Stomach (tissue), 4 donors: ENCODE data around the gene TDRD7.
A peak's percentile ranks its signal among the peaks of the same experiment; 100 is the strongest.

Source experiments
- EP300 ChIP-seq: sonication (generic); formaldehyde crosslinking; IDR thresholded peaks from one replicate; pipeline ENCODE4 v1.6.1; 2017; ENCODE audit warnings: antibody characterized with exemption
- POLR2A ChIP-seq, 4 donors: fragments of 450-650 bp; IDR thresholded peaks; one replicate each; pipeline ENCODE4 v1.6.1; 2016; ENCODE audit warnings: antibody characterized with exemption in 4 of 4, control low read depth in 2 of 4, mild to moderate bottlenecking in 1 of 4, moderate library complexity in 1 of 4
- POLR2AphosphoS5 ChIP-seq, 3 donors: sonication (generic); formaldehyde crosslinking; IDR thresholded peaks; one replicate each; pipeline ENCODE4 v1.6.1; 2016; ENCODE audit warnings: antibody characterized with exemption in 3 of 3
- TF ChIP-seq, protein P1 (sequence below), 7 experiments: fragments of 450-650 bp in 4 of 7; fragments of 200-600 bp in 3 of 7; sonication (generic) in 3 of 7; IDR thresholded peaks; one replicate each; pipeline ENCODE4 v1.5.1; 2016 to 2019; ENCODE audit warnings: antibody characterized with exemption in 7 of 7, control low read depth in 2 of 7, mild to moderate bottlenecking in 1 of 7

- TF ChIP-seq, protein P1, sequence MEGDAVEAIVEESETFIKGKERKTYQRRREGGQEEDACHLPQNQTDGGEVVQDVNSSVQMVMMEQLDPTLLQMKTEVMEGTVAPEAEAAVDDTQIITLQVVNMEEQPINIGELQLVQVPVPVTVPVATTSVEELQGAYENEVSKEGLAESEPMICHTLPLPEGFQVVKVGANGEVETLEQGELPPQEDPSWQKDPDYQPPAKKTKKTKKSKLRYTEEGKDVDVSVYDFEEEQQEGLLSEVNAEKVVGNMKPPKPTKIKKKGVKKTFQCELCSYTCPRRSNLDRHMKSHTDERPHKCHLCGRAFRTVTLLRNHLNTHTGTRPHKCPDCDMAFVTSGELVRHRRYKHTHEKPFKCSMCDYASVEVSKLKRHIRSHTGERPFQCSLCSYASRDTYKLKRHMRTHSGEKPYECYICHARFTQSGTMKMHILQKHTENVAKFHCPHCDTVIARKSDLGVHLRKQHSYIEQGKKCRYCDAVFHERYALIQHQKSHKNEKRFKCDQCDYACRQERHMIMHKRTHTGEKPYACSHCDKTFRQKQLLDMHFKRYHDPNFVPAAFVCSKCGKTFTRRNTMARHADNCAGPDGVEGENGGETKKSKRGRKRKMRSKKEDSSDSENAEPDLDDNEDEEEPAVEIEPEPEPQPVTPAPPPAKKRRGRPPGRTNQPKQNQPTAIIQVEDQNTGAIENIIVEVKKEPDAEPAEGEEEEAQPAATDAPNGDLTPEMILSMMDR (IDR thresholded peaks at IDR 0.05) = no peak
- no peak for TF ChIP-seq EP300
- no peak for TF ChIP-seq POLR2A (IDR thresholded peaks at IDR 0.05)
- peak in 1 of 3 donors; percentile 2 for TF ChIP-seq POLR2AphosphoS5 (IDR thresholded peaks at IDR 0.05)
These were observed 63.2 kb downstream of the TDRD7 start for GRCh38 chr9:97475059-97475458.
